OCI-LY1 (cell line): Measurements from ENCODE around the gene FOXL3.

Source experiments
- CTCF ChIP-seq: fragments of 200-600 bp; sonication (generic), shearing (Covaris generic); IDR thresholded peaks from 2 replicates; pipeline ENCODE4 v1.5.1; 2017; ENCODE audit warnings: mild to moderate bottlenecking, antibody characterized with exemption, low read length, moderate library complexity, mixed read lengths
- EZH2 ChIP-seq: fragments of 200-600 bp; sonication (generic), shearing (Covaris generic); IDR thresholded peaks from 2 replicates; pipeline ENCODE4 v1.8.0; 2017; ENCODE audit warnings: borderline replicate concordance, mixed run types, mild to moderate bottlenecking, antibody characterized with exemption, low read length, moderate library complexity, mixed read lengths

GRCh38 chr7:286266-286665 is 3.7 kb upstream of the FOXL3 start:
- no peak for TF ChIP-seq CTCF
- no peak for TF ChIP-seq EZH2
